Colon (tissue), 2 donors: ENCODE results near the gene ABLIM3.

Experiments used
- FAIRE-seq: peaks from 2 replicates; lab custom pipeline; 2012; peaks lifted over from hg19 to GRCh38; lab: Jason Lieb, UNC
- donor health status: control.
- donor health status: control.

The ABLIM3 gene

GRCh38 chr5:149282027-149282965, 141.0 kb downstream of the ABLIM3 start:
- no peak for FAIRE-seq

- FAIRE-seq = no peak
Observed at GRCh38 chr5:149282966-149283332, 141.7 kb downstream of the ABLIM3 start.

- FAIRE-seq = no peak
Observed at GRCh38 chr5:149283626-149284480, 142.6 kb downstream of the ABLIM3 start.

- FAIRE-seq = no peak
Observed at GRCh38 chr5:149284501-149284900, 143.2 kb downstream of the ABLIM3 start.

GRCh38 chr5:149285153-149285552, 143.9 kb downstream of the ABLIM3 start:
- FAIRE-seq = no peak

GRCh38 chr5:149288436-149288835, 147.1 kb downstream of the ABLIM3 start:
- FAIRE-seq = no peak

GRCh38 chr5:149289301-149289700, 148.0 kb downstream of the ABLIM3 start:
- no peak for FAIRE-seq

GRCh38 chr5:149294872-149295829, 153.9 kb downstream of the ABLIM3 start:
- FAIRE-seq = no peak

GRCh38 chr5:149297340-149298025, 156.2 kb downstream of the ABLIM3 start:
- no peak for FAIRE-seq

GRCh38 chr5:149298163-149298562, 156.9 kb downstream of the ABLIM3 start:
- no peak for FAIRE-seq

GRCh38 chr5:149298842-149299404, 157.6 kb downstream of the ABLIM3 start:
- FAIRE-seq = no peak

- FAIRE-seq = no peak
Observed at GRCh38 chr5:149299451-149300054, 158.3 kb downstream of the ABLIM3 start.

GRCh38 chr5:149300441-149300840, 159.1 kb downstream of the ABLIM3 start:
- no peak for FAIRE-seq

- no peak for FAIRE-seq
Observed at GRCh38 chr5:149301049-149301743, 159.9 kb downstream of the ABLIM3 start.

- no peak for FAIRE-seq
Observed at GRCh38 chr5:149301744-149302380, 160.6 kb downstream of the ABLIM3 start.

GRCh38 chr5:149302641-149303040, 161.3 kb downstream of the ABLIM3 start:
- FAIRE-seq = no peak

GRCh38 chr5:149303210-149303609, 161.9 kb downstream of the ABLIM3 start:
- no peak for FAIRE-seq

- no peak for FAIRE-seq
Observed at GRCh38 chr5:149304195-149305078, 163.1 kb downstream of the ABLIM3 start.
